Liver (tissue), 9 donors: ENCODE results near the gene FAT2. TPM values are rescaled to one million over a fixed set of nuclear protein-coding genes. Genes with fewer than 3 reads are reported as not detected.

ENCODE experiments used
- DNase-seq: peaks from one replicate; pipeline ENCODE4 v3.0.0-alpha.2; 2017; ENCODE audit warnings: low spot score
- H3K27ac ChIP-seq, 2 donors: one replicate each; pipeline ENCODE4 v1.7.0; 2013; ENCODE audit warnings: inconsistent platforms in 2 of 2, low read length in 2 of 2, control low read depth in 1 of 2, low read depth in 1 of 2, mild to moderate bottlenecking in 1 of 2
- H3K27me3 ChIP-seq, 4 donors: one replicate each; pipeline versions ENCODE4 v1.6.1 to v1.7.0; 2013; ENCODE audit warnings: low read length in 3 of 4, inconsistent platforms in 1 of 4, mild to moderate bottlenecking in 1 of 4, moderate library complexity in 1 of 4; ENCODE audit not compliant: control insufficient read depth in 4 of 4, insufficient read depth in 4 of 4
- H3K36me3 ChIP-seq, 4 donors: one replicate each; pipeline versions ENCODE4 v1.6.1 to v1.7.0; 2013; ENCODE audit warnings: low read length in 3 of 4, mild to moderate bottlenecking in 3 of 4, low read depth in 1 of 4, moderate library complexity in 1 of 4; ENCODE audit not compliant: control insufficient read depth in 4 of 4, insufficient read depth in 3 of 4
- H3K4me1 ChIP-seq, 4 donors: one replicate each; pipeline versions ENCODE4 v1.6.1 to v1.7.0; 2013; ENCODE audit warnings: low read length in 3 of 4, mild to moderate bottlenecking in 3 of 4, moderate library complexity in 1 of 4; ENCODE audit not compliant: control insufficient read depth in 4 of 4, insufficient read depth in 4 of 4
- H3K4me3 ChIP-seq, 3 donors: one replicate each; pipeline versions ENCODE4 v1.6.1 to v1.7.0; 2013; ENCODE audit warnings: low read length in 3 of 3, control low read depth in 1 of 3, low read depth in 1 of 3, mild to moderate bottlenecking in 1 of 3
- H3K9ac ChIP-seq, 2 donors: one replicate each; pipeline ENCODE4 v1.7.0; 2013; ENCODE audit warnings: low read length in 2 of 2, mild to moderate bottlenecking in 2 of 2, moderate library complexity in 2 of 2, control low read depth in 1 of 2, low read depth in 1 of 2
- H3K9me3 ChIP-seq, 4 donors: one replicate each; pipeline versions ENCODE4 v1.6.1 to v1.7.0; 2013; ENCODE audit warnings: low read length in 3 of 4; ENCODE audit not compliant: control insufficient read depth in 4 of 4
- EGR1 ChIP-seq, 2 donors: IDR thresholded peaks; 2 replicates each; pipeline ENCODE4 v1.6.1; 2016 to 2018; ENCODE audit warnings: antibody characterized with exemption in 2 of 2, low read depth in 2 of 2
- FOXA1 ChIP-seq: IDR thresholded peaks from 2 replicates; pipeline ENCODE4 v1.6.1; 2016; ENCODE audit warnings: antibody characterized with exemption
- FOXA2 ChIP-seq: IDR thresholded peaks from 2 replicates; pipeline ENCODE4 v1.6.1; 2016; ENCODE audit warnings: antibody characterized with exemption
- GABPA ChIP-seq, 2 donors: IDR thresholded peaks in 1 of 2; conservative IDR thresholded peaks in 1 of 2; 2 replicates each; pipeline ENCODE4 v1.6.1; 2016; ENCODE audit warnings: antibody characterized with exemption in 2 of 2, mild to moderate bottlenecking in 1 of 2, moderate library complexity in 1 of 2
- HNF4A ChIP-seq, 2 donors: conservative IDR thresholded peaks; 2 replicates each; pipeline ENCODE4 v1.6.1; 2016; ENCODE audit warnings: antibody characterized with exemption in 2 of 2, mild to moderate bottlenecking in 2 of 2
- HNF4G ChIP-seq: IDR thresholded peaks from 2 replicates; pipeline ENCODE4 v1.6.1; 2016; ENCODE audit warnings: antibody characterized with exemption
- JUND ChIP-seq, 2 donors: IDR thresholded peaks; 2 replicates each; pipeline ENCODE4 v1.6.1; 2016; ENCODE audit warnings: antibody characterized with exemption in 2 of 2
- NR2F2 ChIP-seq: IDR thresholded peaks from 2 replicates; pipeline ENCODE4 v1.6.1; 2016; ENCODE audit warnings: antibody characterized with exemption
- RAD21 ChIP-seq, 2 donors: IDR thresholded peaks; 2 replicates each; pipeline ENCODE4 v1.6.1; 2016; ENCODE audit warnings: antibody characterized with exemption in 2 of 2, mild to moderate bottlenecking in 2 of 2
- RXRA ChIP-seq, 2 donors: IDR thresholded peaks; 2 replicates each; pipeline ENCODE4 v1.6.1; 2017 to 2018; ENCODE audit warnings: antibody characterized with exemption in 2 of 2, mild to moderate bottlenecking in 1 of 2
- SP1 ChIP-seq: IDR thresholded peaks from 2 replicates; pipeline ENCODE4 v1.6.1; 2018; ENCODE audit warnings: antibody characterized with exemption, mild to moderate bottlenecking
- YY1 ChIP-seq: IDR thresholded peaks from 2 replicates; pipeline ENCODE4 v1.6.1; 2016; ENCODE audit warnings: antibody characterized with exemption, mild to moderate bottlenecking
- WGBS: extraction: QIAGEN DNeasy Blood & Tissue Kit; methylation state at CpG from one replicate; pipeline ENCODE4 v1.1.7; 2013; 5-methylcytosine and 5-hydroxymethylcytosine counted together
- polyA plus RNA-seq, 2 donors: library from polyadenylated mRNA; stranded (reverse) in 1 of 2; unstranded in 1 of 2; fragments of 200-250 nt in 1 of 2; fragments of >200 nt in 1 of 2; fragmentation: Nextera tagmentation in 1 of 2; extraction: Ambion mirVana in 1 of 2; gene quantifications; one replicate each; pipeline versions ENCODE4 v1.2.1 to v1.2.3, GENCODE V29; 2013 to 2015
- total RNA-seq, 2 donors: library from RNA; depleted of rRNA; stranded (reverse); fragments of >200 nt; gene quantifications; one replicate each; pipeline ENCODE4 v1.2.3, GENCODE V29; 2014
- TF ChIP-seq, protein P1 (sequence below): fragments of 150-350 bp; IDR thresholded peaks from 2 replicates; pipeline ENCODE4 v1.5.1; 2017; ENCODE audit warnings: improper control_type of control experiment, low read depth, low read length; ENCODE audit not compliant: missing input control
- TF ChIP-seq, protein P2 (sequence below): IDR thresholded peaks from 2 replicates; pipeline ENCODE4 v1.6.1; 2016; ENCODE audit warnings: antibody characterized with exemption, mild to moderate bottlenecking
- TF ChIP-seq, protein P3 (sequence below): IDR thresholded peaks from 2 replicates; pipeline ENCODE4 v1.6.1; 2016; ENCODE audit warnings: antibody characterized with exemption
- TF ChIP-seq, protein P4 (sequence below): IDR thresholded peaks from 2 replicates; pipeline ENCODE4 v1.6.1; 2016; ENCODE audit warnings: antibody characterized with exemption
- donor health status: healthy.
- donor health status: healthy.
- donor health status: healthy.
- donor health status: healthy.
- donor health status: healthy.

The FAT2 gene
- total and polyA plus RNA-seq, 4 donors = under 0.01 to 0.07 TPM; not detected in 2

DNA sequence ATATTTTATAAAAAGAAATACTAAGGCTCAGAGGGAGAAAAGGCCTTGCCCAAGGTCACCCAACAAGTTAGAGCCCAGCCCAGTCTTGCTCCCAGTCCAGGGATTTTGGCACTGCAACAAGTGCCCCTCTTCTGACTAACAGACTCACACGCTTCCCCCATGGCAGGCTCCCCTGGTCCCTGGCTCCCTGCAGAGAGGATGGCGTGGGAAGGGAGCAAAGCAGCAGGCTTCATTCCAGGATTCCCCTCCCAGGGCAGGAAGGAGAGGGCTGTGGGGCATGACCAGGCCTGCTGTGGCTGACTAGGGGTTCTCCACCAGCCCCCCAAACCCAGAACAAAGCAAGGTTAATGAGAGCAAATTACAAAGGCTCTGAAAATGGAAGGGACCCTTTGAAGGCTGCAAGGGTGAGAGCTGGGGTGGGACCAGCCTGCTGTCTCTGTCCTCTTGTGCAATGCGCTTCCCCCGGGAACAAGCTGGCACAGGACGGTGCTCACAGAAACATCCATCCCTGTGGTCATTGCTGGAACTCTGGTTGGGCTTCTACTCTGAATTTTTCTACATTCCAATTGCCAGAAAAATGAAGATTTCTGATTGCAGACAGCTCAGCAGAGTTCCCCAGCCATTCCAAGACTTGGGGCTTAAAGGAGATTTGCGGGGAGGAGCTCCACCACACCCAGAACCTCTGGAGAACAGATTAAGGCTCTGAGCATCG lies 37.1 kb upstream of the FAT2 start:
- H3K9ac ChIP-seq = no peak overlapping the region
- 79% methylated on average over 7 of the region's 7 CpGs for WGBS
- no peaks in the 10 kb centered on the region for H3K4me1 ChIP-seq

DNA sequence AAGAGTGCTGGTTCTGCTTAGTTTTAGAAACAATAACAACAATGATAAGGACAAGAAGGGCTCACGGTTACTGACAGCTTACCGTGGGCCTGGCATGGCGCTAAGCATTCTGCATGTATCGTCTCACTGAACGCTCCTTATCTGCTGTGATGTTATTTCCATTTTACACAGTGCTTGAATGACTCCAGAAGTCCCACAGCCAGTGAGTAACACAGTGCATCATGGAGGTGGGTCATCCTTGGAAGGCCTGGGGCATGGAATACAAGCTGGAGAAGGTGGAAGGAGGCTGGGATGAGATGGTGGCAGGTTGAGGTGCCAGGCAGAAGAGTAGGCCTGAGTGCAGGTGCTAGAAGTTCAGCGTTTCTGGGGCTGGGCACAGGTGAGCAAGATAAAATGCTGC lies 36.5 kb upstream of the FAT2 start:
- Histone ChIP-seq H3K27ac (no peak overlapping the region), H3K27me3 (no peaks in the 10 kb centered on the region), H3K9me3 (no peaks in the 10 kb centered on the region), H3K36me3 (no peaks in the 10 kb centered on the region), H3K4me3 (no peak overlapping the region), H3K9ac (no peak overlapping the region), H3K4me1 (no peaks in the 10 kb centered on the region)
- TF ChIP-seq FOXA2 (no peak), HNF4A (conservative IDR thresholded peaks at IDR 0.05) (no peak), GABPA (IDR thresholded peaks at IDR 0.05 in 1 of 2, conservative IDR thresholded peaks at IDR 0.05 in 1 of 2) (no peak), NR2F2 (no peak), HNF4G (no peak), SP1 (no peak)
- TF ChIP-seq, protein P1, sequence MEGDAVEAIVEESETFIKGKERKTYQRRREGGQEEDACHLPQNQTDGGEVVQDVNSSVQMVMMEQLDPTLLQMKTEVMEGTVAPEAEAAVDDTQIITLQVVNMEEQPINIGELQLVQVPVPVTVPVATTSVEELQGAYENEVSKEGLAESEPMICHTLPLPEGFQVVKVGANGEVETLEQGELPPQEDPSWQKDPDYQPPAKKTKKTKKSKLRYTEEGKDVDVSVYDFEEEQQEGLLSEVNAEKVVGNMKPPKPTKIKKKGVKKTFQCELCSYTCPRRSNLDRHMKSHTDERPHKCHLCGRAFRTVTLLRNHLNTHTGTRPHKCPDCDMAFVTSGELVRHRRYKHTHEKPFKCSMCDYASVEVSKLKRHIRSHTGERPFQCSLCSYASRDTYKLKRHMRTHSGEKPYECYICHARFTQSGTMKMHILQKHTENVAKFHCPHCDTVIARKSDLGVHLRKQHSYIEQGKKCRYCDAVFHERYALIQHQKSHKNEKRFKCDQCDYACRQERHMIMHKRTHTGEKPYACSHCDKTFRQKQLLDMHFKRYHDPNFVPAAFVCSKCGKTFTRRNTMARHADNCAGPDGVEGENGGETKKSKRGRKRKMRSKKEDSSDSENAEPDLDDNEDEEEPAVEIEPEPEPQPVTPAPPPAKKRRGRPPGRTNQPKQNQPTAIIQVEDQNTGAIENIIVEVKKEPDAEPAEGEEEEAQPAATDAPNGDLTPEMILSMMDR = no peak
- TF ChIP-seq, protein P2, sequence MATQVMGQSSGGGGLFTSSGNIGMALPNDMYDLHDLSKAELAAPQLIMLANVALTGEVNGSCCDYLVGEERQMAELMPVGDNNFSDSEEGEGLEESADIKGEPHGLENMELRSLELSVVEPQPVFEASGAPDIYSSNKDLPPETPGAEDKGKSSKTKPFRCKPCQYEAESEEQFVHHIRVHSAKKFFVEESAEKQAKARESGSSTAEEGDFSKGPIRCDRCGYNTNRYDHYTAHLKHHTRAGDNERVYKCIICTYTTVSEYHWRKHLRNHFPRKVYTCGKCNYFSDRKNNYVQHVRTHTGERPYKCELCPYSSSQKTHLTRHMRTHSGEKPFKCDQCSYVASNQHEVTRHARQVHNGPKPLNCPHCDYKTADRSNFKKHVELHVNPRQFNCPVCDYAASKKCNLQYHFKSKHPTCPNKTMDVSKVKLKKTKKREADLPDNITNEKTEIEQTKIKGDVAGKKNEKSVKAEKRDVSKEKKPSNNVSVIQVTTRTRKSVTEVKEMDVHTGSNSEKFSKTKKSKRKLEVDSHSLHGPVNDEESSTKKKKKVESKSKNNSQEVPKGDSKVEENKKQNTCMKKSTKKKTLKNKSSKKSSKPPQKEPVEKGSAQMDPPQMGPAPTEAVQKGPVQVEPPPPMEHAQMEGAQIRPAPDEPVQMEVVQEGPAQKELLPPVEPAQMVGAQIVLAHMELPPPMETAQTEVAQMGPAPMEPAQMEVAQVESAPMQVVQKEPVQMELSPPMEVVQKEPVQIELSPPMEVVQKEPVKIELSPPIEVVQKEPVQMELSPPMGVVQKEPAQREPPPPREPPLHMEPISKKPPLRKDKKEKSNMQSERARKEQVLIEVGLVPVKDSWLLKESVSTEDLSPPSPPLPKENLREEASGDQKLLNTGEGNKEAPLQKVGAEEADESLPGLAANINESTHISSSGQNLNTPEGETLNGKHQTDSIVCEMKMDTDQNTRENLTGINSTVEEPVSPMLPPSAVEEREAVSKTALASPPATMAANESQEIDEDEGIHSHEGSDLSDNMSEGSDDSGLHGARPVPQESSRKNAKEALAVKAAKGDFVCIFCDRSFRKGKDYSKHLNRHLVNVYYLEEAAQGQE = no peak
- TF ChIP-seq, protein P3, sequence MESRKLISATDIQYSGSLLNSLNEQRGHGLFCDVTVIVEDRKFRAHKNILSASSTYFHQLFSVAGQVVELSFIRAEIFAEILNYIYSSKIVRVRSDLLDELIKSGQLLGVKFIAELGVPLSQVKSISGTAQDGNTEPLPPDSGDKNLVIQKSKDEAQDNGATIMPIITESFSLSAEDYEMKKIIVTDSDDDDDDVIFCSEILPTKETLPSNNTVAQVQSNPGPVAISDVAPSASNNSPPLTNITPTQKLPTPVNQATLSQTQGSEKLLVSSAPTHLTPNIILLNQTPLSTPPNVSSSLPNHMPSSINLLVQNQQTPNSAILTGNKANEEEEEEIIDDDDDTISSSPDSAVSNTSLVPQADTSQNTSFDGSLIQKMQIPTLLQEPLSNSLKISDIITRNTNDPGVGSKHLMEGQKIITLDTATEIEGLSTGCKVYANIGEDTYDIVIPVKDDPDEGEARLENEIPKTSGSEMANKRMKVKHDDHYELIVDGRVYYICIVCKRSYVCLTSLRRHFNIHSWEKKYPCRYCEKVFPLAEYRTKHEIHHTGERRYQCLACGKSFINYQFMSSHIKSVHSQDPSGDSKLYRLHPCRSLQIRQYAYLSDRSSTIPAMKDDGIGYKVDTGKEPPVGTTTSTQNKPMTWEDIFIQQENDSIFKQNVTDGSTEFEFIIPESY = no peak
- DNase-seq = no peak
- 85% methylated on average over 6 of the region's 6 CpGs for WGBS

More for the DNA sequence above, 37.1 kb upstream of the FAT2 start:
- TF ChIP-seq NR2F2 (no peak), FOXA2 (no peak), EGR1 (IDR thresholded peaks at IDR 0.05; ENCODE audit: low read depth in 2 of 2) (no peak), RAD21 (IDR thresholded peaks at IDR 0.05) (no peak), RXRA (IDR thresholded peaks at IDR 0.05) (no peak), GABPA (IDR thresholded peaks at IDR 0.05 in 1 of 2, conservative IDR thresholded peaks at IDR 0.05 in 1 of 2) (no peak), SP1 (no peak), FOXA1 (no peak), JUND (IDR thresholded peaks at IDR 0.05) (no peak), YY1 (no peak)
- TF ChIP-seq, protein P4, sequence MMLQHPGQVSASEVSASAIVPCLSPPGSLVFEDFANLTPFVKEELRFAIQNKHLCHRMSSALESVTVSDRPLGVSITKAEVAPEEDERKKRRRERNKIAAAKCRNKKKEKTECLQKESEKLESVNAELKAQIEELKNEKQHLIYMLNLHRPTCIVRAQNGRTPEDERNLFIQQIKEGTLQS = no peak
- TF ChIP-seq, protein P3 = no peak
- no peak for DNase-seq
- no peak overlapping the region for H3K27ac ChIP-seq
- no peaks in the 10 kb centered on the region for H3K36me3 ChIP-seq
- H3K9me3 ChIP-seq = no peaks in the 10 kb centered on the region
- no peak overlapping the region for H3K4me3 ChIP-seq
- no peaks in the 10 kb centered on the region for H3K27me3 ChIP-seq
